Fibroblast of skin of right quadriceps (primary cell): ENCODE data around the gene TDRD15.
"Not testable (repeated sequence)": the region's sequence is repeated elsewhere in the genome, so short reads cannot be mapped to it uniquely, and the experiment has no call there.

Experiments
- DNase-seq: peaks from one replicate; pipeline ENCODE4 v3.0.0-alpha.2; 2013

The TDRD15 gene

GRCh38 chr2:21123473-21124393, at the start of gene TDRD15:
TSS of gene TDRD15 (plus strand) at chr2:21123968. CDS start at chr2:21137468, 13,500 bp downstream.
- DNase-seq = no peak

GRCh38 chr2:21078296-21078695, 45.5 kb upstream of the TDRD15 start:
- no peak for DNase-seq

GRCh38 chr2:21083482-21083881, 40.3 kb upstream of the TDRD15 start:
- DNase-seq = no peak

- DNase-seq = no peak
Measured at GRCh38 chr2:21084401-21084800, 39.4 kb upstream of the TDRD15 start.

- no peak for DNase-seq
Measured at GRCh38 chr2:21092308-21092869, 31.4 kb upstream of the TDRD15 start.

- no peak for DNase-seq
Measured at GRCh38 chr2:21095178-21095577, 28.6 kb upstream of the TDRD15 start.

GRCh38 chr2:21095714-21096113, 28.1 kb upstream of the TDRD15 start:
- no peak for DNase-seq

GRCh38 chr2:21096458-21096857, 27.3 kb upstream of the TDRD15 start:
- no peak for DNase-seq

GRCh38 chr2:21097331-21097730, 26.4 kb upstream of the TDRD15 start:
- no peak for DNase-seq

- DNase-seq = no peak
Measured at GRCh38 chr2:21098294-21098693, 25.5 kb upstream of the TDRD15 start.

GRCh38 chr2:21099281-21099907, 24.4 kb upstream of the TDRD15 start:
- no peak for DNase-seq

- not testable (repeated sequence) for DNase-seq
Measured at GRCh38 chr2:21101514-21102155, 22.1 kb upstream of the TDRD15 start.

GRCh38 chr2:21102356-21102755, 21.4 kb upstream of the TDRD15 start:
- no peak for DNase-seq

- no peak for DNase-seq
Measured at GRCh38 chr2:21103274-21103891, 20.4 kb upstream of the TDRD15 start.

GRCh38 chr2:21104030-21104660, 19.6 kb upstream of the TDRD15 start:
- DNase-seq = no peak

GRCh38 chr2:21111012-21111411, 12.8 kb upstream of the TDRD15 start:
- DNase-seq = no peak

- DNase-seq = no peak
Measured at GRCh38 chr2:21117688-21118087, 6.1 kb upstream of the TDRD15 start.

- DNase-seq = peak; percentile 7
Measured at GRCh38 chr2:21118302-21118920, 5.4 kb upstream of the TDRD15 start.

GRCh38 chr2:21131861-21132260, 8.1 kb downstream of the TDRD15 start:
- DNase-seq = no peak

- no peak for DNase-seq
Measured at GRCh38 chr2:21135585-21135984, 11.8 kb downstream of the TDRD15 start.

GRCh38 chr2:21142149-21142548, 18.4 kb downstream of the TDRD15 start:
- no peak for DNase-seq

- no peak for DNase-seq
Measured at GRCh38 chr2:21146638-21147037, 22.9 kb downstream of the TDRD15 start.
